GM03348 (cell line): Measurements from ENCODE around the gene GORASP2.
A peak's percentile ranks its signal among the peaks of the same experiment; 100 is the strongest.

ENCODE experiments used
- DNase-seq: peaks from one replicate; pipeline ENCODE4 v3.0.0; 2012; ENCODE audit warnings: low spot score

GORASP2 gene

GRCh38 chr2:170966648-170967396 is 37.8 kb downstream of the GORASP2 start:
- no peak for DNase-seq

GRCh38 chr2:170967553-170967952 is 38.5 kb downstream of the GORASP2 start:
- DNase-seq: no peak

GRCh38 chr2:170968205-170969003 is 39.4 kb downstream of the GORASP2 start:
- no peak for DNase-seq

GRCh38 chr2:170969030-170969429 is 40.0 kb downstream of the GORASP2 start:
- DNase-seq: no peak

GRCh38 chr2:170969872-170970496 is 40.9 kb downstream of the GORASP2 start:
- no peak for DNase-seq

- no peak for DNase-seq
These were observed 42.0 kb downstream of the GORASP2 start for GRCh38 chr2:170971071-170971470.

- DNase-seq: no peak
These were observed 43.5 kb downstream of the GORASP2 start for GRCh38 chr2:170972296-170973224.

- no peak for DNase-seq
These were observed 44.1 kb downstream of the GORASP2 start for GRCh38 chr2:170973225-170973491.

GRCh38 chr2:170973492-170974303 is 44.6 kb downstream of the GORASP2 start:
- DNase-seq: peak; percentile 99

- peak; percentile 57 for DNase-seq
These were observed 45.4 kb downstream of the GORASP2 start for GRCh38 chr2:170974304-170974993.

GRCh38 chr2:170975127-170975942 is 46.3 kb downstream of the GORASP2 start:
- DNase-seq: no peak

GRCh38 chr2:170975943-170976270 is 46.9 kb downstream of the GORASP2 start:
- no peak for DNase-seq

GRCh38 chr2:170984079-170984478 is 55.0 kb downstream of the GORASP2 start:
- no peak for DNase-seq

- no peak for DNase-seq
These were observed 56.4 kb downstream of the GORASP2 start for GRCh38 chr2:170985407-170985806.

- no peak for DNase-seq
These were observed 57.7 kb downstream of the GORASP2 start for GRCh38 chr2:170986566-170987258.

GRCh38 chr2:170991398-170992182 is 62.5 kb downstream of the GORASP2 start:
- no peak for DNase-seq

GRCh38 chr2:170996316-170996715 is 67.3 kb downstream of the GORASP2 start:
- DNase-seq: no peak

GRCh38 chr2:170997893-170998597 is 69.0 kb downstream of the GORASP2 start:
- DNase-seq: no peak
